Vagina (tissue), 2 donors: ENCODE results near the gene VDR. TPM values are rescaled to one million over a fixed set of nuclear protein-coding genes. Genes with fewer than 3 reads are reported as not detected.

Source experiments
- DNase-seq, 2 donors: peaks; one replicate each; pipeline ENCODE4 v3.0.0-alpha.2; 2017; ENCODE audit errors: extremely low spot score in 2 of 2
- H3K27ac ChIP-seq: fragments of 200-600 bp; sonication (generic); one replicate; pipeline ENCODE4 v1.5.1; 2019
- H3K27me3 ChIP-seq: fragments of 200-600 bp; sonication (generic); one replicate; pipeline ENCODE4 v1.5.1; 2019
- H3K36me3 ChIP-seq, 2 donors: fragments of 200-600 bp; sonication (generic); one replicate each; pipeline ENCODE4 v1.5.1; 2017 to 2019
- H3K4me1 ChIP-seq: fragments of 200-600 bp; sonication (generic); one replicate; pipeline ENCODE4 v1.5.1; 2019
- H3K4me3 ChIP-seq, 2 donors: fragments of 200-600 bp; sonication (generic); 1 replicate in 1 of 2; 2 replicates in 1 of 2; pipeline ENCODE4 v1.5.1; 2016 to 2019
- H3K9me3 ChIP-seq: fragments of 200-600 bp; sonication (generic); one replicate; pipeline ENCODE4 v1.5.1; 2019
- POLR2A ChIP-seq, 2 donors: fragments of 450-650 bp; IDR thresholded peaks; one replicate each; pipeline ENCODE4 v1.6.1; 2017; ENCODE audit warnings: antibody characterized with exemption in 2 of 2, mild to moderate bottlenecking in 2 of 2, moderate library complexity in 2 of 2
- POLR2AphosphoS5 ChIP-seq, 2 donors: sonication (generic); formaldehyde crosslinking; IDR thresholded peaks; one replicate each; pipeline ENCODE4 v1.9.0; 2017; ENCODE audit warnings: antibody characterized with exemption in 2 of 2, mild to moderate bottlenecking in 2 of 2, low read depth in 1 of 2; ENCODE audit not compliant: insufficient read depth in 1 of 2
- intact Hi-C: fragments of 100-400 bp; cut with DNase I; formaldehyde crosslinking; loops from one replicate; pipeline ENCODE4 v1.15.1; 2023
- total RNA-seq: library from RNA; depleted of rRNA; stranded (reverse); fragments of >200 nt; gene quantifications from one replicate; pipeline ENCODE4 v1.2.3, GENCODE V29; 2016
- TF ChIP-seq, protein P1 (sequence below), 3 experiments: fragments of 450-650 bp in 2 of 3; fragments of 200-600 bp in 1 of 3; sonication (generic) in 1 of 3; IDR thresholded peaks; one replicate each; pipeline ENCODE4 v1.5.1; 2017 to 2019; ENCODE audit warnings: antibody characterized with exemption in 3 of 3, mild to moderate bottlenecking in 2 of 3, moderate library complexity in 2 of 3

VDR gene
- total RNA-seq, 1 donor from 2014 or later, result 23.6 TPM

DNA sequence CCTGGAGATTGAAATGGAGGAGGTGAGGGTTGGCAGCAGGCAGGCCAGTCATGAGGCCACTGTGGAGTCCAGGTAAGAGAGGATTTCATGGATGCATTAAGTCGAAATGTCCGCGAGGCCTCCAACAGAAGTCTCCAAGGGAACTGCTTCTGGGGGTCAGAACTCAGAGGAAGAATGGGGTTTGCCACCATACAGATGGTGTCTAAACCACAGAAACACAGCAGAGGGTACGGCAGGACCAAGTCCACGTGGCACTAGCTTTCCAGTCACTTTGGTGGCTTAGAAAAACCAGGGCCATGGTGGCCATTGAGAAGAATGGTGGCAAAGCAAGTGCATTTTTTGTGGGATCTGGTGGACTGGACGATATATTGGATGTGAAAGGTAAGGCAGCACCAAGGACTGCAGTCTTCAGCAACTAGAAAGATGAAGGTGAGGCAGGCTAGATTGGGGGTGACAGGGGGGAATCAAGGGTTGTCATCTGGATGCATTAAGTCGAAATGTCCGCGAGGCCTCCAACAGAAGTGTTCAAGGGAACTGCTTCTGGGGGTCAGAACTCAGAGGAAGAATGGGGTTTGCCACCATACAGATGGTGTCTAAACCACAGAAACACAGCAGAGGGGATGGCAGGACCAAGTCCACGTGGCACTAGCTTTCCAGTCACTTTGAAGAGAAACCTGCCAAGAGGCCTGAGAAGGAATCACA is 36.1 kb upstream of the VDR start:
- DNase-seq, result no peak
- H3K27me3 ChIP-seq, result no peaks in the 10 kb centered on the region
- H3K36me3 ChIP-seq, result no peaks in the 10 kb centered on the region
- H3K9me3 ChIP-seq, result no peaks in the 10 kb centered on the region
- H3K4me1 ChIP-seq, result no peaks in the 10 kb centered on the region
- intact Hi-C loops, result no loop called here
- TF ChIP-seq POLR2A (IDR thresholded peaks at IDR 0.05) (no peak), POLR2AphosphoS5 (IDR thresholded peaks at IDR 0.05; ENCODE audit: insufficient read depth in 1 of 2, low read depth in 1 of 2) (no peak)
- TF ChIP-seq, protein P1, sequence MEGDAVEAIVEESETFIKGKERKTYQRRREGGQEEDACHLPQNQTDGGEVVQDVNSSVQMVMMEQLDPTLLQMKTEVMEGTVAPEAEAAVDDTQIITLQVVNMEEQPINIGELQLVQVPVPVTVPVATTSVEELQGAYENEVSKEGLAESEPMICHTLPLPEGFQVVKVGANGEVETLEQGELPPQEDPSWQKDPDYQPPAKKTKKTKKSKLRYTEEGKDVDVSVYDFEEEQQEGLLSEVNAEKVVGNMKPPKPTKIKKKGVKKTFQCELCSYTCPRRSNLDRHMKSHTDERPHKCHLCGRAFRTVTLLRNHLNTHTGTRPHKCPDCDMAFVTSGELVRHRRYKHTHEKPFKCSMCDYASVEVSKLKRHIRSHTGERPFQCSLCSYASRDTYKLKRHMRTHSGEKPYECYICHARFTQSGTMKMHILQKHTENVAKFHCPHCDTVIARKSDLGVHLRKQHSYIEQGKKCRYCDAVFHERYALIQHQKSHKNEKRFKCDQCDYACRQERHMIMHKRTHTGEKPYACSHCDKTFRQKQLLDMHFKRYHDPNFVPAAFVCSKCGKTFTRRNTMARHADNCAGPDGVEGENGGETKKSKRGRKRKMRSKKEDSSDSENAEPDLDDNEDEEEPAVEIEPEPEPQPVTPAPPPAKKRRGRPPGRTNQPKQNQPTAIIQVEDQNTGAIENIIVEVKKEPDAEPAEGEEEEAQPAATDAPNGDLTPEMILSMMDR (IDR thresholded peaks at IDR 0.05), result no peak
- H3K4me3 ChIP-seq, result no peak overlapping the region
- H3K27ac ChIP-seq, result no peak overlapping the region

DNA sequence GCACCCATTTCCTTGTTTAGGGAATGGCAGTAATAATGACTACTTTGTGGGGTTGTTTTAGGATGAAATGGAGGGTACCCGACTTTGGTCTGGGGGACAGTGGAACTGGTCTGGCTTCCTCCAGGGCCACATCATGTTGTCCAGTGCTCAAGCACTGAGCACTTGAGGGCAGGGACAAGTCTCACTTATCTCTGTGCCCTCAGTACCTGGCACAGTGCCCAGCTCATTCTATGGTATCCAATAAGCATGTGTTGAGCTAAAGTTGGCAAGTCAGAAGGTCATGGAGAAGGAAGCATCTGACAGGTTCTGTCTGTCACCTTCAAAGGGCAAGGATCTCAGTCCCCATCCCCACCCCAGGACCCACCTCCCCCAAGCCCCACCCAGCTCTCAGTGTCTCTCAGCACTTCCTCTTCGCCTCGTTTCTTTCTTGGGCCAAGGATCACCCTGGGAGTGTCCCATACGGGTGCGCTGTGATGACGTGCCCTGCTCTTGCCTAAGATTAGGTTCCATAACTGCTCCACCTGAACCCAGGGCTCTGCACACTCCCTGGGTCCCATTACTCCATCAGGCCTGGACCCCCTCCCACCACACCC is 34.3 kb upstream of the VDR start:
- intact Hi-C loops, result no loop called here
- no peak for DNase-seq
- TF ChIP-seq, protein P1 (IDR thresholded peaks at IDR 0.05), result no peak
- TF ChIP-seq POLR2AphosphoS5 (IDR thresholded peaks at IDR 0.05; ENCODE audit: insufficient read depth in 1 of 2, low read depth in 1 of 2), result no peak
- no peak for TF ChIP-seq POLR2A (IDR thresholded peaks at IDR 0.05)
- H3K9me3 ChIP-seq, result no peaks in the 10 kb centered on the region
- no peak overlapping the region for H3K4me3 ChIP-seq
- no peaks in the 10 kb centered on the region for H3K36me3 ChIP-seq
- no peaks in the 10 kb centered on the region for H3K27me3 ChIP-seq
- peaks cover 7% of the 10 kb centered on the region for H3K4me1 ChIP-seq
- H3K27ac ChIP-seq, result no peak overlapping the region

DNA sequence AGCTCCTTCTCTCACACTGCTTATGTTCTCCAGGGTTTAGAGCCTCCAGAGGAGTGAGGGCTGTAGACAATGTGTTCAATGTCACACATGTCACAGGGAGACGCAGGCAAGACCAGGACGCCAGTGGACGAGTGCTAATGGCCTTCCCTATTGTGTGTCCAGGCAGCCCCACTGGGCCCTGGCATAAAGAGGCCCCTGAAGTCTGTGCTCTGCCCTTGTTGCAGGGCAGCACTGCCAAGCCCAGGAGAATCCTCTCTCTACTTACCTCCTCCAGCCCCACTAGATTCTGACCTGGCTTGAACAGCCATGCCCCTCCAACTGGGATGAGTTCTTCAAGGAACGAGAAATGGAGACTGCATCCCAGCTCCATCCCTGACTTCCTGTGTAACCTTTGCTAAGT is 33.8 kb upstream of the VDR start:
- Histone ChIP-seq H3K4me3 (no peak overlapping the region), H3K4me1 (peaks cover 7% of the 10 kb centered on the region), H3K9me3 (no peaks in the 10 kb centered on the region), H3K27ac (no peak overlapping the region), H3K36me3 (no peaks in the 10 kb centered on the region), H3K27me3 (no peaks in the 10 kb centered on the region)
- no peak for DNase-seq
- TF ChIP-seq, protein P1 (IDR thresholded peaks at IDR 0.05), result no peak
- TF ChIP-seq POLR2AphosphoS5 (IDR thresholded peaks at IDR 0.05; ENCODE audit: insufficient read depth in 1 of 2, low read depth in 1 of 2) (no peak), POLR2A (IDR thresholded peaks at IDR 0.05) (no peak)
- intact Hi-C loops, result no loop called here

DNA sequence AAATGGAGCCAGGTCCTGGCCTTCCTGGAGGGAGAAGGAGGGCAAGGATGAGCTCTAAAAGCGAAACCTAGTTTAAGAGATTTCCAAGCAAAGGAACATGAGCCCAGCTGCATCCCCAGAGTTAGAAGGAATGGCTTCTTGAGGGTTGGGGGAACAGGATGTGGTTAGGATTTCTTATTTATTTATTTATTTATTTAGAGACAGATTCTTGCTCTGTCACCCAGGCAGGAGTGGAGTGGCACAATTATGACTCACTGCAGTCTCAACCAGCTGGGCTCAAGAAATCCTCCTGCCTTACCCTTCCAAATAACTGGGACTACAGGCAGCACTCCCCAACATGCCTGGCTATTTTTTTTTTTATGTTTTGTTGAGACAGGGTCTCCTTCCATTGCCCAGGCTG is 33.3 kb upstream of the VDR start:
- no peak for DNase-seq
- Histone ChIP-seq H3K4me3 (no peak overlapping the region), H3K27me3 (no peaks in the 10 kb centered on the region), H3K27ac (no peak overlapping the region), H3K36me3 (no peaks in the 10 kb centered on the region), H3K4me1 (peaks cover 7% of the 10 kb centered on the region), H3K9me3 (no peaks in the 10 kb centered on the region)
- intact Hi-C loops, result no loop called here
- no peak for TF ChIP-seq POLR2AphosphoS5 (IDR thresholded peaks at IDR 0.05; ENCODE audit: insufficient read depth in 1 of 2, low read depth in 1 of 2)
- no peak for TF ChIP-seq POLR2A (IDR thresholded peaks at IDR 0.05)
- TF ChIP-seq, protein P1 (IDR thresholded peaks at IDR 0.05), result no peak

DNA sequence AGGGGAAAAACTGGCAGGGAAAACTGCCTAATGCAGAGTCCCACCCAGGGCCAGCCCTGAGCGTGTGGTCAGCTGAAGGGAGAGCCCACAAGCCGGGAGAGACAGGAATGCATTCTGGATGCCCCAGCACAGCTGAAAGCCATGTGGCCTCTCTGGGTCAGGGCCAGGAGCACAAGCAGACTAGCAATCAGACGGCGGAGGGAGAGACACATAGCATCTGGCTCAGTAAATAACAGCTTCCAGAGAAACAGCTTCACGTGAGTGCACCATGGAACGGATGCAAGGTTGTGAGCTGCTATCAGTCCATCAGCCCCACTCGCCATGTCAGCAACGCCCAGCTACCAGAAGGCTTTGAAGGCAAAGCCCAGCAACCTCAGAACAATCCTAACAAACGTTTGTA is 30.4 kb upstream of the VDR start:
- Histone ChIP-seq H3K4me1 (peaks cover 7% of the 10 kb centered on the region), H3K9me3 (no peaks in the 10 kb centered on the region), H3K27ac (no peak overlapping the region), H3K36me3 (no peaks in the 10 kb centered on the region), H3K4me3 (no peak overlapping the region), H3K27me3 (no peaks in the 10 kb centered on the region)
- intact Hi-C loops, result no loop called here
- peak in 1 of 2 donors; percentile 44 for TF ChIP-seq POLR2AphosphoS5 (IDR thresholded peaks at IDR 0.05; ENCODE audit: insufficient read depth in 1 of 2, low read depth in 1 of 2)
- TF ChIP-seq POLR2A (IDR thresholded peaks at IDR 0.05), result no peak
- TF ChIP-seq, protein P1 (IDR thresholded peaks at IDR 0.05), result no peak
- DNase-seq, result no peak
